WTC11 (cell line): ENCODE measurements around the gene EXOC6. TPM values are rescaled to one million over a fixed set of nuclear protein-coding genes. Genes with fewer than 3 reads are reported as not detected.

Experiments used
- ATF1 ChIP-seq: sonication (generic); formaldehyde crosslinking; IDR thresholded peaks from 2 replicates; pipeline ENCODE4 v1.8.1; 2023; ENCODE audit warnings: mild to moderate bottlenecking, moderate library complexity, missing genetic modification reagents
- ELF4 ChIP-seq: sonication (generic); formaldehyde crosslinking; IDR thresholded peaks from 2 replicates; pipeline ENCODE4 v1.8.1; 2022; ENCODE audit warnings: low read depth, mild to moderate bottlenecking, moderate library complexity, missing genetic modification reagents
- EMX1 ChIP-seq: fragments of 250-450 bp; sonication (Bioruptor Pico); IDR thresholded peaks from 2 replicates; pipeline ENCODE4 v1.8.0; 2021; ENCODE audit warnings: mild to moderate bottlenecking
- GTF2I ChIP-seq: fragments of 250-450 bp; sonication (Bioruptor Pico); conservative IDR thresholded peaks from 2 replicates; pipeline ENCODE4 v1.4.0; 2021; ENCODE audit warnings: mild to moderate bottlenecking
- KAT7 ChIP-seq: sonication (generic); formaldehyde crosslinking; IDR thresholded peaks from 2 replicates; pipeline ENCODE4 v1.8.1; 2023; ENCODE audit warnings: missing genetic modification reagents, mild to moderate bottlenecking, borderline replicate concordance
- NFATC4 ChIP-seq: fragments of 250-450 bp; sonication (Bioruptor Pico); IDR thresholded peaks from 2 replicates; pipeline ENCODE4 v1.9.0; 2021; ENCODE audit warnings: mild to moderate bottlenecking
- OVOL2 ChIP-seq: fragments of 250-450 bp; sonication (Bioruptor Pico); IDR thresholded peaks from 2 replicates; pipeline ENCODE4 v1.9.0; 2021; ENCODE audit warnings: mild to moderate bottlenecking, borderline replicate concordance
- RORB ChIP-seq: fragments of 250-450 bp; sonication (Bioruptor Pico); IDR thresholded peaks from 2 replicates; pipeline ENCODE4 v1.9.0; 2021; ENCODE audit warnings: mild to moderate bottlenecking
- SP1 ChIP-seq: sonication (generic); formaldehyde crosslinking; conservative IDR thresholded peaks from 2 replicates; pipeline ENCODE4 v1.8.1; 2022; ENCODE audit warnings: missing genetic modification reagents
- ZNF416 ChIP-seq: fragments of 250-450 bp; sonication (Bioruptor Pico); IDR thresholded peaks from 2 replicates; pipeline ENCODE4 v1.9.0; 2021; ENCODE audit warnings: mild to moderate bottlenecking, inconsistent platforms
- total RNA-seq: library from RNA; stranded (reverse); gene quantifications from 3 replicates; pipeline ENCODE4 v1.2.3, GENCODE V29; 2021
- TF ChIP-seq, protein P1 (sequence below): fragments of 200-600 bp; IDR thresholded peaks from 2 replicates; pipeline ENCODE4 v1.8.0; 2022; ENCODE audit warnings: antibody characterized with exemption
- TF ChIP-seq, protein P2 (sequence below): sonication (generic); formaldehyde crosslinking; IDR thresholded peaks from 2 replicates; pipeline ENCODE4 v1.8.1; 2022; ENCODE audit warnings: low read depth, missing genetic modification reagents, borderline replicate concordance
- TF ChIP-seq, protein P3 (sequence below): fragments of 250-450 bp; sonication (Bioruptor Pico); IDR thresholded peaks from 2 replicates; pipeline ENCODE4 v1.9.0; 2021; ENCODE audit warnings: moderate library complexity, mild to moderate bottlenecking, inconsistent platforms, borderline replicate concordance
- TF ChIP-seq, protein P4 (sequence below): sonication (generic); formaldehyde crosslinking; conservative IDR thresholded peaks from 2 replicates; pipeline ENCODE4 v1.8.1; 2022; ENCODE audit warnings: mild to moderate bottlenecking, missing genetic modification reagents
- TF ChIP-seq, protein P5 (sequence below): sonication (generic); formaldehyde crosslinking; IDR thresholded peaks from 2 replicates; pipeline ENCODE4 v1.8.0; 2023; ENCODE audit warnings: missing genetic modification reagents
- TF ChIP-seq, protein P6 (sequence below): fragments of 250-450 bp; sonication (Bioruptor Pico); conservative IDR thresholded peaks from 2 replicates; pipeline ENCODE4 v1.9.0; 2021; ENCODE audit warnings: mild to moderate bottlenecking
- TF ChIP-seq, protein P7 (sequence below): fragments of 250-450 bp; sonication (Bioruptor Pico); IDR thresholded peaks from 2 replicates; pipeline ENCODE4 v1.9.0; 2021; ENCODE audit warnings: mild to moderate bottlenecking
- TF ChIP-seq, protein P8 (sequence below): sonication (generic); formaldehyde crosslinking; IDR thresholded peaks from 2 replicates; pipeline ENCODE4 v1.8.1; 2023; ENCODE audit warnings: mild to moderate bottlenecking, moderate library complexity, missing genetic modification reagents
- TF ChIP-seq, protein P9 (sequence below): sonication (generic); formaldehyde crosslinking; IDR thresholded peaks from 2 replicates; pipeline ENCODE4 v1.8.1; 2023; ENCODE audit warnings: mild to moderate bottlenecking, missing genetic modification reagents, borderline replicate concordance
- TF ChIP-seq, protein P10 (sequence below): sonication (generic); formaldehyde crosslinking; IDR thresholded peaks from 2 replicates; pipeline ENCODE4 v1.8.0; 2023; ENCODE audit warnings: mild to moderate bottlenecking, missing genetic modification reagents

EXOC6 gene
- total RNA-seq, 1 experiment from 2014 or later = 5.0 TPM

DNA sequence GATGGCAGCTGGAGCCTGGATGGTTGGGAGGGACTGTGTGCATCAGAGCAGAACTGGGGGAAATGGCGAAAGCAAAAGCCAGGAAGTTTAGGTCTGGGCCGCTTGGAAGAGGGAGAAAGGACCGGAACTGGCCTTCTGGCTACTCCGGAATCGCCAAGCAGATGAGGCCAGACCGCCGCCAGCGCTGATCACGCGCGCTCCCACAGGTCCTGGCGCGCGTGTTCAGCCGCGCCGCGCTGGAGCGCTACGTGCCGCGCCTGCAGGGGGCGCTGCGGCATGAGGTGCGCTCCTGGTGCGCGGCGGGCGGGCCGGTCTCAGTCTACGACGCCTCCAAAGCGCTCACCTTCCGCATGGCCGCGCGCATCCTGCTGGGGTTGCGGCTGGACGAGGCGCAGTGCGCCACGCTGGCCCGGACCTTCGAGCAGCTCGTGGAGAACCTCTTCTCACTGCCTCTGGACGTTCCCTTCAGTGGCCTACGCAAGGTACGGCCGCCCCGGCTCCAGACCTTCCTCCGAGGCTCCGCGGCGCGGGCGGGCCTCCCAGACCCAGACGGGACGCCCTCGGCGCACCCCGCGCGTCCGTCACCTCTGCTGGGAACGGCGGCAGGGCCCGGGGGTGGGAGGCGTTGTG lies 214.3 kb downstream of the EXOC6 start (continued):
- TF ChIP-seq, protein P1, sequence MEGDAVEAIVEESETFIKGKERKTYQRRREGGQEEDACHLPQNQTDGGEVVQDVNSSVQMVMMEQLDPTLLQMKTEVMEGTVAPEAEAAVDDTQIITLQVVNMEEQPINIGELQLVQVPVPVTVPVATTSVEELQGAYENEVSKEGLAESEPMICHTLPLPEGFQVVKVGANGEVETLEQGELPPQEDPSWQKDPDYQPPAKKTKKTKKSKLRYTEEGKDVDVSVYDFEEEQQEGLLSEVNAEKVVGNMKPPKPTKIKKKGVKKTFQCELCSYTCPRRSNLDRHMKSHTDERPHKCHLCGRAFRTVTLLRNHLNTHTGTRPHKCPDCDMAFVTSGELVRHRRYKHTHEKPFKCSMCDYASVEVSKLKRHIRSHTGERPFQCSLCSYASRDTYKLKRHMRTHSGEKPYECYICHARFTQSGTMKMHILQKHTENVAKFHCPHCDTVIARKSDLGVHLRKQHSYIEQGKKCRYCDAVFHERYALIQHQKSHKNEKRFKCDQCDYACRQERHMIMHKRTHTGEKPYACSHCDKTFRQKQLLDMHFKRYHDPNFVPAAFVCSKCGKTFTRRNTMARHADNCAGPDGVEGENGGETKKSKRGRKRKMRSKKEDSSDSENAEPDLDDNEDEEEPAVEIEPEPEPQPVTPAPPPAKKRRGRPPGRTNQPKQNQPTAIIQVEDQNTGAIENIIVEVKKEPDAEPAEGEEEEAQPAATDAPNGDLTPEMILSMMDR = peak; percentile 86
- TF ChIP-seq RORB (CRISPR knock-in tag) (no peak), KAT7 (peak; percentile 72), ELF4 (CRISPR knock-in tag) (no peak), ATF1 (CRISPR knock-in tag) (0 out of 2 replicates have a peak, but pooled peaks have one; percentile 55), EMX1 (CRISPR knock-in tag) (no peak), GTF2I (no peak), SP1 (CRISPR knock-in tag) (peak; percentile 65), OVOL2 (no peak), NFATC4 (CRISPR knock-in tag) (no peak), ZNF416 (CRISPR knock-in tag) (peak; percentile 76)
- TF ChIP-seq, protein P2, sequence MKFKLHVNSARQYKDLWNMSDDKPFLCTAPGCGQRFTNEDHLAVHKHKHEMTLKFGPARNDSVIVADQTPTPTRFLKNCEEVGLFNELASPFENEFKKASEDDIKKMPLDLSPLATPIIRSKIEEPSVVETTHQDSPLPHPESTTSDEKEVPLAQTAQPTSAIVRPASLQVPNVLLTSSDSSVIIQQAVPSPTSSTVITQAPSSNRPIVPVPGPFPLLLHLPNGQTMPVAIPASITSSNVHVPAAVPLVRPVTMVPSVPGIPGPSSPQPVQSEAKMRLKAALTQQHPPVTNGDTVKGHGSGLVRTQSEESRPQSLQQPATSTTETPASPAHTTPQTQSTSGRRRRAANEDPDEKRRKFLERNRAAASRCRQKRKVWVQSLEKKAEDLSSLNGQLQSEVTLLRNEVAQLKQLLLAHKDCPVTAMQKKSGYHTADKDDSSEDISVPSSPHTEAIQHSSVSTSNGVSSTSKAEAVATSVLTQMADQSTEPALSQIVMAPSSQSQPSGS (CRISPR knock-in tag) = peak; percentile 69; the same call in 1 of the 2 replicates
- TF ChIP-seq, protein P3, sequence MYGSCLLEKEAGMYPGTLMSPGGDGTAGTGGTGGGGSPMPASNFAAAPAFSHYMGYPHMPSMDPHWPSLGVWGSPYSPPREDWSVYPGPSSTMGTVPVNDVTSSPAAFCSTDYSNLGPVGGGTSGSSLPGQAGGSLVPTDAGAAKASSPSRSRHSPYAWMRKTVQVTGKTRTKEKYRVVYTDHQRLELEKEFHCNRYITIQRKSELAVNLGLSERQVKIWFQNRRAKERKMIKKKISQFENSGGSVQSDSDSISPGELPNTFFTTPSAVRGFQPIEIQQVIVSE (CRISPR knock-in tag) = no peak
- TF ChIP-seq, protein P4, sequence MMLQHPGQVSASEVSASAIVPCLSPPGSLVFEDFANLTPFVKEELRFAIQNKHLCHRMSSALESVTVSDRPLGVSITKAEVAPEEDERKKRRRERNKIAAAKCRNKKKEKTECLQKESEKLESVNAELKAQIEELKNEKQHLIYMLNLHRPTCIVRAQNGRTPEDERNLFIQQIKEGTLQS = no peak
- TF ChIP-seq, protein P5, sequence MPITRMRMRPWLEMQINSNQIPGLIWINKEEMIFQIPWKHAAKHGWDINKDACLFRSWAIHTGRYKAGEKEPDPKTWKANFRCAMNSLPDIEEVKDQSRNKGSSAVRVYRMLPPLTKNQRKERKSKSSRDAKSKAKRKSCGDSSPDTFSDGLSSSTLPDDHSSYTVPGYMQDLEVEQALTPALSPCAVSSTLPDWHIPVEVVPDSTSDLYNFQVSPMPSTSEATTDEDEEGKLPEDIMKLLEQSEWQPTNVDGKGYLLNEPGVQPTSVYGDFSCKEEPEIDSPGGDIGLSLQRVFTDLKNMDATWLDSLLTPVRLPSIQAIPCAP (CRISPR knock-in tag) = peak; percentile 14; the same call in 1 of the 2 replicates
- TF ChIP-seq, protein P6, sequence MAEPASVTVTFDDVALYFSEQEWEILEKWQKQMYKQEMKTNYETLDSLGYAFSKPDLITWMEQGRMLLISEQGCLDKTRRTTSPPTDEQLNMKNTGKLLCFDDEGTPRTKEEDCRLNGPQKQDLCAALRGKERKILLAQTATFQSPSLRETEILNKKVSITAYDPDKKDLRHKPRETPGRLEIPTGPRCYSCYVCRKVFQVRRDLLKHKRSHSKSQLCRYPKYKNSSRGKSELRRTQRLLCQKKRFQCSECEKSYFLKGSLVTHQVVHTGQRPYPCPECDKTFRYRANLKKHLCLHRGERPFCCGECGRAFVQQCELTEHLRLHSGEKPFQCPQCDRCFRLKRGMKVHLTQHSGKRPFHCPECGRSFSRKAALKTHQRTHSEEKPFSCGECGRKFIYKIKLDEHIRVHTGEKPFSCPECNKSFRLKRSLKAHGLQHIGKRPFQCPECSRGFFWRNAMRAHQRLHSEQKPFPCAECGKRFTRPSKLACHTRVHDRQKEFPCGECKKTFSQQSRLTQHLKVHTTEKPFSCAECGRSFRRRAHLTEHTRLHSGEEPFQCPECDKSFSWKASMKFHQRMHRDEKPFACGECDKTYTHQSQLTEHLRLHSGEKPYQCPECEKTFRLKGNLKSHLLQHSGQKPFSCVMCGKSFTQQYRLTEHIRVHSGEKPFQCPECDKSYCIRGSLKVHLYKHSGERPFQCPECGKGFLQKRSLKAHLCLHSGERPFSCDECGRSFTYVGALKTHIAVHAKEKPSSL (CRISPR knock-in tag) = no peak
- TF ChIP-seq, protein P7, sequence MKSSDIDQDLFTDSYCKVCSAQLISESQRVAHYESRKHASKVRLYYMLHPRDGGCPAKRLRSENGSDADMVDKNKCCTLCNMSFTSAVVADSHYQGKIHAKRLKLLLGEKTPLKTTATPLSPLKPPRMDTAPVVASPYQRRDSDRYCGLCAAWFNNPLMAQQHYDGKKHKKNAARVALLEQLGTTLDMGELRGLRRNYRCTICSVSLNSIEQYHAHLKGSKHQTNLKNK (CRISPR knock-in tag) = no peak
- TF ChIP-seq, protein P8, sequence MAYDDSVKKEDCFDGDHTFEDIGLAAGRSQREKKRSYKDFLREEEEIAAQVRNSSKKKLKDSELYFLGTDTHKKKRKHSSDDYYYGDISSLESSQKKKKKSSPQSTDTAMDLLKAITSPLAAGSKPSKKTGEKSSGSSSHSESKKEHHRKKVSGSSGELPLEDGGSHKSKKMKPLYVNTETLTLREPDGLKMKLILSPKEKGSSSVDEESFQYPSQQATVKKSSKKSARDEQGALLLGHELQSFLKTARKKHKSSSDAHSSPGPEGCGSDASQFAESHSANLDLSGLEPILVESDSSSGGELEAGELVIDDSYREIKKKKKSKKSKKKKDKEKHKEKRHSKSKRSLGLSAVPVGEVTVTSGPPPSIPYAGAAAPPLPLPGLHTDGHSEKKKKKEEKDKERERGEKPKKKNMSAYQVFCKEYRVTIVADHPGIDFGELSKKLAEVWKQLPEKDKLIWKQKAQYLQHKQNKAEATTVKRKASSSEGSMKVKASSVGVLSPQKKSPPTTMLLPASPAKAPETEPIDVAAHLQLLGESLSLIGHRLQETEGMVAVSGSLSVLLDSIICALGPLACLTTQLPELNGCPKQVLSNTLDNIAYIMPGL = no peak; the same call in 1 of the 2 replicates
- TF ChIP-seq, protein P9, sequence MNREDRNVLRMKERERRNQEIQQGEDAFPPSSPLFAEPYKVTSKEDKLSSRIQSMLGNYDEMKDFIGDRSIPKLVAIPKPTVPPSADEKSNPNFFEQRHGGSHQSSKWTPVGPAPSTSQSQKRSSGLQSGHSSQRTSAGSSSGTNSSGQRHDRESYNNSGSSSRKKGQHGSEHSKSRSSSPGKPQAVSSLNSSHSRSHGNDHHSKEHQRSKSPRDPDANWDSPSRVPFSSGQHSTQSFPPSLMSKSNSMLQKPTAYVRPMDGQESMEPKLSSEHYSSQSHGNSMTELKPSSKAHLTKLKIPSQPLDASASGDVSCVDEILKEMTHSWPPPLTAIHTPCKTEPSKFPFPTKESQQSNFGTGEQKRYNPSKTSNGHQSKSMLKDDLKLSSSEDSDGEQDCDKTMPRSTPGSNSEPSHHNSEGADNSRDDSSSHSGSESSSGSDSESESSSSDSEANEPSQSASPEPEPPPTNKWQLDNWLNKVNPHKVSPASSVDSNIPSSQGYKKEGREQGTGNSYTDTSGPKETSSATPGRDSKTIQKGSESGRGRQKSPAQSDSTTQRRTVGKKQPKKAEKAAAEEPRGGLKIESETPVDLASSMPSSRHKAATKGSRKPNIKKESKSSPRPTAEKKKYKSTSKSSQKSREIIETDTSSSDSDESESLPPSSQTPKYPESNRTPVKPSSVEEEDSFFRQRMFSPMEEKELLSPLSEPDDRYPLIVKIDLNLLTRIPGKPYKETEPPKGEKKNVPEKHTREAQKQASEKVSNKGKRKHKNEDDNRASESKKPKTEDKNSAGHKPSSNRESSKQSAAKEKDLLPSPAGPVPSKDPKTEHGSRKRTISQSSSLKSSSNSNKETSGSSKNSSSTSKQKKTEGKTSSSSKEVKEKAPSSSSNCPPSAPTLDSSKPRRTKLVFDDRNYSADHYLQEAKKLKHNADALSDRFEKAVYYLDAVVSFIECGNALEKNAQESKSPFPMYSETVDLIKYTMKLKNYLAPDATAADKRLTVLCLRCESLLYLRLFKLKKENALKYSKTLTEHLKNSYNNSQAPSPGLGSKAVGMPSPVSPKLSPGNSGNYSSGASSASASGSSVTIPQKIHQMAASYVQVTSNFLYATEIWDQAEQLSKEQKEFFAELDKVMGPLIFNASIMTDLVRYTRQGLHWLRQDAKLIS = peak; percentile 54; the same call in 1 of the 2 replicates
- TF ChIP-seq, protein P10, sequence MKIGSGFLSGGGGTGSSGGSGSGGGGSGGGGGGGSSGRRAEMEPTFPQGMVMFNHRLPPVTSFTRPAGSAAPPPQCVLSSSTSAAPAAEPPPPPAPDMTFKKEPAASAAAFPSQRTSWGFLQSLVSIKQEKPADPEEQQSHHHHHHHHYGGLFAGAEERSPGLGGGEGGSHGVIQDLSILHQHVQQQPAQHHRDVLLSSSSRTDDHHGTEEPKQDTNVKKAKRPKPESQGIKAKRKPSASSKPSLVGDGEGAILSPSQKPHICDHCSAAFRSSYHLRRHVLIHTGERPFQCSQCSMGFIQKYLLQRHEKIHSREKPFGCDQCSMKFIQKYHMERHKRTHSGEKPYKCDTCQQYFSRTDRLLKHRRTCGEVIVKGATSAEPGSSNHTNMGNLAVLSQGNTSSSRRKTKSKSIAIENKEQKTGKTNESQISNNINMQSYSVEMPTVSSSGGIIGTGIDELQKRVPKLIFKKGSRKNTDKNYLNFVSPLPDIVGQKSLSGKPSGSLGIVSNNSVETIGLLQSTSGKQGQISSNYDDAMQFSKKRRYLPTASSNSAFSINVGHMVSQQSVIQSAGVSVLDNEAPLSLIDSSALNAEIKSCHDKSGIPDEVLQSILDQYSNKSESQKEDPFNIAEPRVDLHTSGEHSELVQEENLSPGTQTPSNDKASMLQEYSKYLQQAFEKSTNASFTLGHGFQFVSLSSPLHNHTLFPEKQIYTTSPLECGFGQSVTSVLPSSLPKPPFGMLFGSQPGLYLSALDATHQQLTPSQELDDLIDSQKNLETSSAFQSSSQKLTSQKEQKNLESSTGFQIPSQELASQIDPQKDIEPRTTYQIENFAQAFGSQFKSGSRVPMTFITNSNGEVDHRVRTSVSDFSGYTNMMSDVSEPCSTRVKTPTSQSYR = 0 out of 2 replicates have a peak, but pooled peaks have one; percentile 45
